Thymus (tissue), 11 donors: ENCODE results near the gene SUMF1. TPM values are rescaled to one million over a fixed set of nuclear protein-coding genes. Genes with fewer than 3 reads are reported as not detected.
"Not testable (repeated sequence)": the region's sequence is repeated elsewhere in the genome, so short reads cannot be mapped to it uniquely, and the experiment has no call there.

Source experiments
- DNase-seq, 9 donors: peaks; one replicate each; pipeline ENCODE4 v3.0.0-alpha.2; 2013; ENCODE audit warnings: low spot score in 9 of 9, low read depth in 6 of 9, missing footprints in 1 of 9
- H3K27ac ChIP-seq, 2 donors: one replicate each; pipeline ENCODE4 v1.5.1; 2013; ENCODE audit warnings: control low read depth in 1 of 2, low read depth in 1 of 2, low read length in 1 of 2, mild to moderate bottlenecking in 1 of 2, moderate library complexity in 1 of 2
- H3K27me3 ChIP-seq, 2 donors: one replicate each; pipeline ENCODE4 v1.5.1; 2013; ENCODE audit warnings: low read length in 1 of 2; ENCODE audit not compliant: control insufficient read depth in 2 of 2, insufficient read depth in 1 of 2
- H3K36me3 ChIP-seq, 2 donors: one replicate each; pipeline ENCODE4 v1.5.1; 2013; ENCODE audit warnings: low read length in 1 of 2, mild to moderate bottlenecking in 1 of 2, moderate library complexity in 1 of 2; ENCODE audit not compliant: control insufficient read depth in 2 of 2, insufficient read depth in 2 of 2
- H3K4me1 ChIP-seq, 2 donors: one replicate each; pipeline ENCODE4 v1.5.1; 2013; ENCODE audit warnings: low read length in 2 of 2; ENCODE audit not compliant: control insufficient read depth in 2 of 2, insufficient read depth in 2 of 2
- H3K4me3 ChIP-seq, 2 donors: one replicate each; pipeline ENCODE4 v1.5.1; 2013; ENCODE audit warnings: low read length in 2 of 2, control low read depth in 1 of 2, mild to moderate bottlenecking in 1 of 2
- H3K9me3 ChIP-seq, 2 donors: one replicate each; pipeline ENCODE4 v1.5.1; 2013; ENCODE audit warnings: low read length in 1 of 2, mild to moderate bottlenecking in 1 of 2; ENCODE audit not compliant: control insufficient read depth in 2 of 2, insufficient read depth in 1 of 2
- WGBS: extraction: QIAGEN DNeasy Blood & Tissue Kit; methylation state at CpG from one replicate; pipeline ENCODE4 v1.1.7; 2013; 5-methylcytosine and 5-hydroxymethylcytosine counted together
- polyA plus RNA-seq: library from polyadenylated mRNA; stranded (reverse); fragments of 200-250 nt; gene quantifications from one replicate; pipeline ENCODE4 v1.2.3, GENCODE V29; 2013
- total RNA-seq: library from RNA; stranded (reverse); fragments of 120-200 nt; gene quantifications from one replicate; pipeline ENCODE4 v1.2.4, GENCODE V29; 2013
- donor health status: healthy.

SUMF1 gene
- total and polyA plus RNA-seq, 2 donors: 14.1 to 18.6 TPM

GRCh38 chr3:4335840-4336562, 131.1 kb downstream of the SUMF1 start:
- 76% methylated on average over 5 of the region's 5 CpGs for WGBS
- no peaks in the 10 kb centered on the region for H3K9me3 ChIP-seq
- no peak overlapping the region for H3K4me3 ChIP-seq
- no peaks in the 10 kb centered on the region for H3K27me3 ChIP-seq
- peaks cover 0 to 3% of the 10 kb centered on the region in 2 donors for H3K4me1 ChIP-seq
- H3K27ac ChIP-seq: no peak overlapping the region
- no peak for DNase-seq
- H3K36me3 ChIP-seq: peaks cover 0 to 2% of the 10 kb centered on the region in 2 donors

- Histone ChIP-seq H3K9me3 (peaks cover 0 to under 1% of the 10 kb centered on the region in 2 donors), H3K27me3 (no peaks in the 10 kb centered on the region), H3K4me1 (no peaks in the 10 kb centered on the region), H3K36me3 (peaks cover 0 to 2% of the 10 kb centered on the region in 2 donors), H3K4me3 (no peak overlapping the region), H3K27ac (no peak overlapping the region)
- WGBS: 71% methylated on average over 1 of the region's 1 CpG
- no peak for DNase-seq
Observed at GRCh38 chr3:4334548-4334947, 132.5 kb downstream of the SUMF1 start.

GRCh38 chr3:4332991-4333390, 134.1 kb downstream of the SUMF1 start:
- no peak for DNase-seq
- no peaks in the 10 kb centered on the region for H3K4me1 ChIP-seq
- H3K4me3 ChIP-seq: no peak overlapping the region
- no peaks in the 10 kb centered on the region for H3K27me3 ChIP-seq
- H3K36me3 ChIP-seq: no peaks in the 10 kb centered on the region
- H3K9me3 ChIP-seq: peaks cover 0 to 7% of the 10 kb centered on the region in 2 donors
- H3K27ac ChIP-seq: no peak overlapping the region
- WGBS: 94% methylated on average over 3 of the region's 3 CpGs

DNA sequence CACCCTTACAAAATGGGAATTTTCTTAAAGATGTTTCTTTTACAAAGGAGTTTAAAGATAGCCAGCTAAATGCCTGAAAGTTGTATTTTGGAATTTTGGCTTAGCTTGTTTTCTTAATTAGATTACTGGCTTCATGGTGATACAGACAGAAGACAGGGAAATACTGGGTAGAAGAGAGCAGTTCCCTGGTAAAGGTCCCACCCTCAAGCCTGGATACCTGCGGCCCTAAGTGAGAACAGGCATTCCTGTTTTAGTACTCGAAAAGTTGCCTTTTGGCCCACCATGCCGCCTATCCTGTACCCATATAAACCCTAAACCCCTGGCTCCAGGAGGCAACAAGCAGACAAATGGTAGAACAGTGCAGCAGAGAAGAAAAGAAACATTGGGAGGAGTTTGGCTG, 134.5 kb downstream of the SUMF1 start:
- H3K9me3 ChIP-seq: peaks cover 0 to 10% of the 10 kb centered on the region in 2 donors
- H3K27me3 ChIP-seq: no peaks in the 10 kb centered on the region
- no peak for DNase-seq
- H3K4me3 ChIP-seq: no peak overlapping the region
- H3K4me1 ChIP-seq: no peaks in the 10 kb centered on the region
- no peak overlapping the region for H3K27ac ChIP-seq
- 97% methylated on average over 3 of the region's 3 CpGs for WGBS
- H3K36me3 ChIP-seq: no peaks in the 10 kb centered on the region

DNA sequence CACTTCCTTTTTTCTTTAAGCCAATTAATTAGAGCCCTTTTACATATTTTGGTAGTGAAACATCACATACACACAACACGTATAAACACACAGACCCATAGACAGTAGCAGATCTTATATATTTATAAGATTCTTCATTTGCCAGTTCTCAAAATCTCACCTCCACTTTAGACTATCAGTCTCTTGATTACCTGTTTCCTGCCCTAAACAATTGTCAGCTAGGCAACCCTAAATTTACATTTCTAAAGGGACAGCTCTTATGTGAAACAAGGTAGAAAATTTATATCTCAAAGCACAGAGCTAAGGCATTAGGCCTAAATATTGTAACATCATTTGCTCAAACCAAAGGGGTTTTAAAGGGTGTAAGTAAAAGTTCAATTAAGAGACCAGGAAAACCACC, 135.0 kb downstream of the SUMF1 start:
- H3K36me3 ChIP-seq: no peaks in the 10 kb centered on the region
- no peak overlapping the region for H3K4me3 ChIP-seq
- no peaks in the 10 kb centered on the region for H3K27me3 ChIP-seq
- no peak for DNase-seq
- H3K27ac ChIP-seq: no peak overlapping the region
- no peaks in the 10 kb centered on the region for H3K4me1 ChIP-seq
- 97% methylated on average over 1 of the region's 1 CpG for WGBS
- H3K9me3 ChIP-seq: peaks cover 0 to 10% of the 10 kb centered on the region in 2 donors

DNA sequence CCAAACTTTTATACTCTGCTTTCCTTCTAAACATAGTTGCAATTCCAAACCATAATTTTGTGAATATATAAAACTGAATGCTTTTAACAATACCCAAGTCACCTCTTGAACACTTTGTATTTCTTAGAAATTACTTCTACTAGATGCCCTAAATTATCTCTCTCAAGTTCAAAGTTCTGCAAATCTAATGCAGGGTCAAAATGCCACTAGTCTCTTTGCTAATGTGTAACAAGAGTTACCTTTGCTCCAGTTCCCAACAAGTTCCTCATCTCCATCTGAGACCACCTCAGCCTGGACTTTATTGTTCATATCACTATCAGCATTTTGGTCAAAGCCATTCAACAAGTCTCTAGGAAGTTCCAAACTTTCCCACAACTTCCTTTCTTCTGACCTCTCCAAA, 137.3 kb downstream of the SUMF1 start:
- H3K4me1 ChIP-seq, H3K27ac ChIP-seq, DNase-seq, H3K36me3 ChIP-seq, H3K27me3 ChIP-seq, H3K4me3 ChIP-seq, H3K9me3 ChIP-seq: not testable (repeated sequence)

DNA sequence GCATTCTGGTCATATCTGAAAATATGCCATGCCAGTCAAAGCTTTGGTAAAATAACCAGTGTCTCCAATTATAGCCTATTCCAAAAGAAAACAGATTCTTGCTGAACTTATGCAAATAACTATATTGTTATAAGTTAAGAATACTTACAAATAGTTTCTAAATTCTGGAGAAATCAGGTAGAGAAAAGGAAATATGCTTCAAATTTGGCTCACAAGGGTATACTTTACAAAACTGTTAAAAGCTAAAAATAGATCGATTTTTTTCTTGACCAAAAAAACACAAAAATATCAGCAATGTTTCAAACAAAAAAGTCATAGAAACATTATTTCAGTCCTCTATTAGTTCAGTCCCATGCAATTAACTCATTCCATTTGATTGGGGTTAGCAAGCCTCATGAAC, 140.2 kb downstream of the SUMF1 start:
- Histone ChIP-seq H3K4me1 (no peaks in the 10 kb centered on the region), H3K9me3 (peaks cover 0 to 10% of the 10 kb centered on the region in 2 donors), H3K27ac (no peak overlapping the region), H3K36me3 (no peaks in the 10 kb centered on the region), H3K4me3 (no peak overlapping the region), H3K27me3 (no peaks in the 10 kb centered on the region)
- 98% methylated on average over 1 of the region's 1 CpG for WGBS
- DNase-seq: no peak

- H3K36me3 ChIP-seq: peaks cover 0 to 4% of the 10 kb centered on the region in 2 donors
- H3K9me3 ChIP-seq: peaks cover 0 to 3% of the 10 kb centered on the region in 2 donors
- H3K4me3 ChIP-seq: no peak overlapping the region
- H3K4me1 ChIP-seq: no peaks in the 10 kb centered on the region
- 98% methylated on average over 3 of the region's 3 CpGs for WGBS
- DNase-seq: no peak
- H3K27ac ChIP-seq: peak overlapping the region in 1 of 2 donors; percentile 8
- no peaks in the 10 kb centered on the region for H3K27me3 ChIP-seq
Observed at GRCh38 chr3:4323246-4324027, 143.6 kb downstream of the SUMF1 start.

DNA sequence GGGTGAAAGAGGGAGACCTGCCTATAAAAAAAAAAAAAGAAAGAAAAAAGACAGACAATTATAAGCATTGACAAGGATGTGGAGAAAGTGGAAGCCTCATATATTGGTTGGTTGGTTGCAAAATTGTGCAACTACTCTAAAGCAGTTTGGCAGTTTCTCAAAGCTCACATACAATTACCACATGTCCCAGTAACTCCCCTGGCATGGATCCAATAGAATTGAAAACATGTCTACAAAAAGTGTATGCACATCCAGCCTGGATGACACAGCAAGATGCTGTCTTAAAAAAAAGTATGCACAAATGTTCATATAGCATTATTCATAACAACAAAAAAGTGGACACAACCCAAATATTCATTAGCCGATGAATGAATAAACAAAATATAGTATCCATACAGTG, 144.4 kb downstream of the SUMF1 start:
- no peaks in the 10 kb centered on the region for H3K9me3 ChIP-seq
- H3K4me3 ChIP-seq: no peak overlapping the region
- no peaks in the 10 kb centered on the region for H3K4me1 ChIP-seq
- 99% methylated on average over 1 of the region's 1 CpG for WGBS
- peaks cover 0 to 6% of the 10 kb centered on the region in 2 donors for H3K36me3 ChIP-seq
- H3K27ac ChIP-seq: no peak overlapping the region
- no peak for DNase-seq
- no peaks in the 10 kb centered on the region for H3K27me3 ChIP-seq
